Trophoblast cell (in vitro differentiated cells and primary cell): Measurements from ENCODE around the gene SOS2.

Experiments used
- DNase-seq, 2 donors: peaks; one replicate each; pipeline ENCODE4 v3.0.0-alpha.2; 2016
- H2AFZ ChIP-seq: 2 replicates; pipeline ENCODE4 v1.6.1; 2013; ENCODE audit warnings: low read length, moderate library complexity, mild to moderate bottlenecking; ENCODE audit not compliant: insufficient read depth, poor library complexity
- H2AK5ac ChIP-seq: 2 replicates; pipeline ENCODE4 v1.6.1; 2013; ENCODE audit warnings: mild to moderate bottlenecking, low read length
- H2BK120ac ChIP-seq: 2 replicates; pipeline ENCODE4 v1.6.1; 2013; ENCODE audit warnings: low read length, mild to moderate bottlenecking, moderate library complexity; ENCODE audit not compliant: insufficient read depth, poor library complexity
- H2BK12ac ChIP-seq: 2 replicates; pipeline ENCODE4 v1.6.1; 2013; ENCODE audit warnings: mild to moderate bottlenecking, low read length, moderate library complexity
- H2BK5ac ChIP-seq: 2 replicates; pipeline ENCODE4 v1.6.1; 2013; ENCODE audit warnings: low read length, low read depth, moderate library complexity, mild to moderate bottlenecking; ENCODE audit not compliant: poor library complexity
- H3K14ac ChIP-seq: 2 replicates; pipeline ENCODE4 v1.6.1; 2013; ENCODE audit warnings: mild to moderate bottlenecking, low read length
- H3K18ac ChIP-seq: 2 replicates; pipeline ENCODE4 v1.6.1; 2013; ENCODE audit warnings: mild to moderate bottlenecking, low read length
- H3K23ac ChIP-seq: 2 replicates; pipeline ENCODE4 v1.6.1; 2013; ENCODE audit warnings: low read length
- H3K27ac ChIP-seq: 2 replicates; pipeline ENCODE4 v1.5.1; 2013; ENCODE audit warnings: low read depth, mild to moderate bottlenecking, inconsistent platforms, low read length, moderate library complexity
- H3K27me3 ChIP-seq: 2 replicates; pipeline ENCODE4 v1.6.1; 2013; ENCODE audit warnings: inconsistent platforms, mild to moderate bottlenecking, low read length, moderate library complexity; ENCODE audit not compliant: insufficient read depth
- H3K36me3 ChIP-seq, 2 experiments: 1 replicate in 1 of 2; 2 replicates in 1 of 2; pipeline ENCODE4 v1.6.1; 2013; ENCODE audit warnings: low read length in 2 of 2, mild to moderate bottlenecking in 2 of 2, moderate library complexity in 1 of 2; ENCODE audit not compliant: insufficient read depth in 2 of 2, control insufficient read depth in 1 of 2
- H3K4ac ChIP-seq: 2 replicates; pipeline ENCODE4 v1.6.1; 2013; ENCODE audit warnings: low read depth, mild to moderate bottlenecking, low read length, moderate library complexity
- H3K4me1 ChIP-seq, 2 experiments: 1 replicate in 1 of 2; 2 replicates in 1 of 2; pipeline ENCODE4 v1.6.1; 2013; ENCODE audit warnings: low read length in 2 of 2, mild to moderate bottlenecking in 2 of 2, moderate library complexity in 1 of 2; ENCODE audit not compliant: insufficient read depth in 2 of 2, control insufficient read depth in 1 of 2
- H3K4me2 ChIP-seq: 2 replicates; pipeline ENCODE4 v1.6.1; 2013; ENCODE audit warnings: inconsistent platforms, mild to moderate bottlenecking, low read length, moderate library complexity
- H3K4me3 ChIP-seq: 2 replicates; pipeline ENCODE4 v1.5.1; 2013; ENCODE audit warnings: mild to moderate bottlenecking, low read depth, low read length, inconsistent platforms
- H3K79me1 ChIP-seq: one replicate; pipeline ENCODE4 v1.6.1; 2013; ENCODE audit warnings: low read length
- H3K79me2 ChIP-seq: 2 replicates; pipeline ENCODE4 v1.6.1; 2013; ENCODE audit warnings: low read length, mild to moderate bottlenecking; ENCODE audit not compliant: control insufficient read depth, insufficient read depth, poor library complexity
- H3K9ac ChIP-seq: 2 replicates; pipeline ENCODE4 v1.6.1; 2013; ENCODE audit warnings: mild to moderate bottlenecking, low read length
- H3K9me3 ChIP-seq: 2 replicates; pipeline ENCODE4 v1.6.1; 2013; ENCODE audit warnings: low read depth, mild to moderate bottlenecking, control low read depth, inconsistent platforms, low read length; ENCODE audit not compliant: insufficient read depth
- H4K12ac ChIP-seq: 2 replicates; pipeline ENCODE4 v1.6.1; 2013; ENCODE audit warnings: low read depth, mild to moderate bottlenecking, low read length, moderate library complexity
- H4K8ac ChIP-seq: 2 replicates; pipeline ENCODE4 v1.6.1; 2013; ENCODE audit warnings: low read depth, mild to moderate bottlenecking, low read length, moderate library complexity
- H4K91ac ChIP-seq: one replicate; pipeline ENCODE4 v1.6.1; 2013; ENCODE audit warnings: low read depth, mild to moderate bottlenecking, low read length, moderate library complexity
- WGBS: extraction: QIAGEN DNeasy Blood & Tissue Kit; methylation state at CpG from one replicate; pipeline ENCODE4 v1.1.7; 2013; ENCODE audit warnings: missing lambda C conversion rate; ENCODE audit not compliant: insufficient read length, insufficient coverage; ENCODE audit errors: extremely low coverage; 5-methylcytosine and 5-hydroxymethylcytosine counted together

The SOS2 gene

DNA sequence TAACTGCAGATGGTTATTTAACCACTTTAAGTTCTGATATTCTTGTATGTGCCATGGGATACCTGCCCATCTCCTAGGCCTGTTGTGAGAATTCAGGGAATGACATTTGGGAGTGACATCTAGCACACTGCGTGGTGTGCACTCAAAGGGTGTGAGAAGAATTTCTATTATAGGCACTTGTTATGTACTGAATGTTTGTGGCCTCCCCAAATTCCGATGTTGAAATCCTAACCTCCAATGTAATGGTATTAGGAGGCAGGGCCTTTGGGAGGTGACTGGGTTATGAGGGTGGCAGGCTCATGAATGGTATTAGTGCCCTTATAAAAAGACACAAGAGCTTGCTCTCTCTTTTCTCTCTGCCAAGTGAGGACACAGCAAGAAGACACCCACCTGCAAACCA lies 142.6 kb downstream of the SOS2 start:
- Histone ChIP-seq H3K36me3 (peaks cover 2 to 4% of the 10 kb centered on the region in 2 experiments), H4K8ac (no peak overlapping the region), H2BK12ac (no peak overlapping the region), H3K27ac (no peak overlapping the region), H2BK5ac (no peak overlapping the region), H2BK120ac (no peak overlapping the region), H3K18ac (no peak overlapping the region), H3K4ac (no peak overlapping the region), H3K4me2 (no peak overlapping the region), H3K4me1 (peaks cover 0 to 3% of the 10 kb centered on the region in 2 experiments), H3K14ac (no peak overlapping the region), H3K9ac (no peak overlapping the region), H4K12ac (no peak overlapping the region), H3K27me3 (no peaks in the 10 kb centered on the region), H2AK5ac (no peak overlapping the region), H3K79me1 (peaks cover 2% of the 10 kb centered on the region), H2AFZ (no peak overlapping the region), H4K91ac (no peak overlapping the region), H3K4me3 (no peak overlapping the region), H3K9me3 (no peaks in the 10 kb centered on the region), H3K79me2 (peaks cover 2% of the 10 kb centered on the region), H3K23ac (no peak overlapping the region)
- no CpG with 5 or more reads among the region's 2 CpGs for WGBS
- no peak for DNase-seq

DNA sequence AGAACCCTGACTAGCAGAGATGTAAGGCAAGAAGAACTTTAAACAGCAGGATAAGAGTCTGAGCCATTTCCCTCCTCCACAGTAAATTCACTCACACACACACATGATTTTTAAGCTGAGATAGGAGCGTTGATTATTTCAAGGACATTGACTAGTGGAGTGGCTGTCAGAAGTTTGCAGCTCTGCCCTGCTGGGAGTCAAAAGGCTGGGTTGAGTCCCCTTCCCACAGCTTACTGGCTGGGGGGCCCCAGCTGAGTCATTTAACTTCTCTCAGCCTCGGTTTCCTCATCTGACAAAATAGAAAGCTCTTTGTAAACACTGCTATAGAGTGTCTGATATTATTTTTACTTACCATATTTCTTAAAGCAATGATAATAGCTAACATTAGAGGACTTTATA lies 143.3 kb downstream of the SOS2 start:
- peaks cover under 1 to 3% of the 10 kb centered on the region in 2 experiments for H3K4me1 ChIP-seq
- H4K8ac ChIP-seq: no peak overlapping the region
- H2AFZ ChIP-seq: no peak overlapping the region
- no peaks in the 10 kb centered on the region for H3K27me3 ChIP-seq
- no CpG with 5 or more reads among the region's 2 CpGs for WGBS
- no peak overlapping the region for H3K18ac ChIP-seq
- H2BK5ac ChIP-seq: no peak overlapping the region
- H3K9me3 ChIP-seq: no peaks in the 10 kb centered on the region
- H2AK5ac ChIP-seq: no peak overlapping the region
- peaks cover 2% of the 10 kb centered on the region for H3K79me2 ChIP-seq
- DNase-seq: no peak
- no peak overlapping the region for H3K23ac ChIP-seq
- no peak overlapping the region for H3K4ac ChIP-seq
- no peak overlapping the region for H2BK120ac ChIP-seq
- H3K79me1 ChIP-seq: peaks cover 2% of the 10 kb centered on the region
- no peak overlapping the region for H3K9ac ChIP-seq
- no peak overlapping the region for H3K4me2 ChIP-seq
- no peak overlapping the region for H3K4me3 ChIP-seq
- H4K12ac ChIP-seq: no peak overlapping the region
- H3K14ac ChIP-seq: no peak overlapping the region
- no peak overlapping the region for H2BK12ac ChIP-seq
- H3K36me3 ChIP-seq: peaks cover 4 to 5% of the 10 kb centered on the region in 2 experiments
- H4K91ac ChIP-seq: no peak overlapping the region
- H3K27ac ChIP-seq: no peak overlapping the region

DNA sequence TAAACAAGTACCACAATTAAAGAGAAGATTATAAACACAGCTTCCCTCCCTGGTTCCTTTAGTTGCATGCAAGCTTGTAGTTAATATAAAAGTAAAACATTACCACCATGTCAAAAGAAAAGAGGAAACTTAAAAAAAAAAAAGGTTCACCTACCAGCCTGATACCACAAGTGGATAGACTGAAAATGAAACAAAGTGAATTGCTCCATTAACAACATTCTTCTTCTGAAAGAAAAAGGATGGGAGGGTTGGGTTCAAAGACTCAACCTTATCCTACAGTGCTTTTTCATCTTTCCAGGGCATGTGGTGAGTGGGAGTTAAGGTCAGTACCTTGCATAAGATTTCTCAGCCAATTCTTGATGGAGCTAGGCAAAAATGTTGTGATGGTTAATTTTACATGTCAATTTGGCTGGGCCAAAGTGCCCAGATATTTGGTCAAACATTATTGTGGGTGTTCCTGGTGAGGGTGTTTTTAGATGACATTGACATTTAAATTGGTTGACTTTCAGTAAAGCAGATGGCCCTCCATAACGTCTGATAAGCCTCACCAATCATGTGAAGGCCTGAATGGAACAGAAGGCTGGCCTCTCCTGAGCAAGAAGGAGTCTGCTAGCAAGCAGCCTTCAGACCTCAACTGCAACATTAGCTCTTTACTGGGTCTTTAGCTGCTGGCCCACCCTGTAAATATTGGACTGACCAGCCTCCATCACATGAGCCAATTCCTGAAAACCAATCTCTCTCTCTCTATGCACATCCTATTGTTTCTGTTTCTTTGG lies 143.8 kb downstream of the SOS2 start:
- Histone ChIP-seq H3K23ac (no peak overlapping the region), H3K4me3 (no peak overlapping the region), H4K8ac (no peak overlapping the region), H2BK120ac (no peak overlapping the region), H3K36me3 (peaks cover 4 to 5% of the 10 kb centered on the region in 2 experiments), H2AK5ac (no peak overlapping the region), H2BK5ac (no peak overlapping the region), H3K18ac (no peak overlapping the region), H2BK12ac (no peak overlapping the region), H3K9me3 (no peaks in the 10 kb centered on the region), H3K79me2 (peaks cover 2% of the 10 kb centered on the region), H3K9ac (no peak overlapping the region), H3K79me1 (peaks cover 5% of the 10 kb centered on the region), H3K4me2 (no peak overlapping the region), H4K91ac (no peak overlapping the region), H3K27me3 (no peaks in the 10 kb centered on the region), H3K4ac (no peak overlapping the region), H3K4me1 (peaks cover 6 to 8% of the 10 kb centered on the region in 2 experiments), H3K27ac (no peak overlapping the region), H2AFZ (no peak overlapping the region), H4K12ac (no peak overlapping the region), H3K14ac (no peak overlapping the region)
- no CpG with 5 or more reads among the region's 1 CpG for WGBS
- no peak for DNase-seq

DNA sequence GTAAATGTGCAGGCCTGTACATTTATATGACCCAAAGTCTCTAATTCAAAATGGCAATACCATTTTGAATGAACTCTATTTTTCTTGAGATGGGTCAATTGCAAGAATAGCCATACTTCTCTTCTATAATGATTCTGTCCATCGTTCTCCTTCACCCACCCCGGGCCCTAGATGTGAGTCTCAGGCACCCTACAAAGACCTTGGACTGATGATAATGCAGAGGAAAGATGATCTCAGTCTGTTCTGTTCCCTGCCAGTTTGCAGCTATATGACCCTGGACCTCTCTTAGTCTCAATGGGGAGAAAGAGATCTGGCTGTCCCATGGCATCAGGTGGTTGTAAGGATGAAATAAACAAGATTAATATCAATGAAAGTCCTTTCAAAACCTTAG lies 145.1 kb downstream of the SOS2 start:
- peaks cover 4% of the 10 kb centered on the region for H3K79me2 ChIP-seq

More for the DNA sequence above, 145.1 kb downstream of the SOS2 start:
- H3K4me2 ChIP-seq: no peak overlapping the region
- H4K8ac ChIP-seq: no peak overlapping the region
- H3K79me1 ChIP-seq: peaks cover 11% of the 10 kb centered on the region
- no peak overlapping the region for H3K23ac ChIP-seq
- H4K12ac ChIP-seq: no peak overlapping the region
- no peak overlapping the region for H2BK5ac ChIP-seq
- no peak overlapping the region for H2BK120ac ChIP-seq
- no peak overlapping the region for H3K14ac ChIP-seq
- H2BK12ac ChIP-seq: no peak overlapping the region
- H3K27me3 ChIP-seq: no peaks in the 10 kb centered on the region
- no peak for DNase-seq
- H3K27ac ChIP-seq: no peak overlapping the region
- H3K9me3 ChIP-seq: no peaks in the 10 kb centered on the region
- no peak overlapping the region for H3K18ac ChIP-seq
- no peak overlapping the region for H2AFZ ChIP-seq
- no peak overlapping the region for H4K91ac ChIP-seq
- no peak overlapping the region for H3K4me3 ChIP-seq
- H3K36me3 ChIP-seq: peaks cover 4 to 5% of the 10 kb centered on the region in 2 experiments
- no peak overlapping the region for H2AK5ac ChIP-seq
- no peak overlapping the region for H3K4ac ChIP-seq
- no peak overlapping the region for H3K9ac ChIP-seq
- no CpG with 5 or more reads among the region's 2 CpGs for WGBS
- peaks cover 12 to 14% of the 10 kb centered on the region in 2 experiments for H3K4me1 ChIP-seq
